H1 (cell line): ENCODE results near the gene USE1. TPM values are rescaled to one million over a fixed set of nuclear protein-coding genes. Genes with fewer than 3 reads are reported as not detected.

Experiments
- CTCF ChIA-PET: fragments of 300-600 bp; sonication (Branson Sonifier 250); formaldehyde crosslinking; loops from one replicate; lab custom pipeline; 2021; ENCODE audit not compliant: partially characterized antibody; lab: Charles Lee
- POLR2A ChIA-PET: fragments of 300-600 bp; sonication (Branson Sonifier 250); formaldehyde crosslinking; loops from one replicate; lab custom pipeline; 2021; ENCODE audit warnings: inconsistent platforms; ENCODE audit not compliant: partially characterized antibody; lab: Charles Lee
- DNase-seq, 2 experiments: peaks; one replicate each; pipeline versions ENCODE4 v3.0.0 to v3.0.0-alpha.2; 2010 to 2022; ENCODE audit warnings: low spot score in 2 of 2, low read depth in 1 of 2, mixed read lengths in 1 of 2
- FAIRE-seq: peaks from 2 replicates; lab custom pipeline; 2011; peaks lifted over from hg19 to GRCh38; lab: Jason Lieb, UNC
- H2AFZ ChIP-seq: 2 replicates; pipeline ENCODE4 v1.8.1; 2012; ENCODE audit warnings: low read length, inconsistent platforms
- H2AK5ac ChIP-seq: 2 replicates; pipeline ENCODE4 v1.6.1; 2013; ENCODE audit warnings: low read depth, low read length
- H2BK120ac ChIP-seq: replicated peaks from 2 replicates; pipeline ENCODE3; 2013; ENCODE audit warnings: low read depth, low read length, inconsistent platforms
- H2BK12ac ChIP-seq: 2 replicates; pipeline ENCODE4 v1.6.1; 2013; ENCODE audit warnings: low read depth, low read length
- H2BK15ac ChIP-seq: 2 replicates; pipeline ENCODE4 v1.6.1; 2013; ENCODE audit warnings: low read length
- H2BK20ac ChIP-seq: 2 replicates; pipeline ENCODE4 v1.6.1; 2013; ENCODE audit warnings: low read length
- H2BK5ac ChIP-seq: 2 replicates; pipeline ENCODE4 v1.6.1; 2013; ENCODE audit warnings: low read depth, low read length
- H3K14ac ChIP-seq: 2 replicates; pipeline ENCODE4 v1.6.1; 2013; ENCODE audit warnings: inconsistent platforms; ENCODE audit not compliant: insufficient read length
- H3K18ac ChIP-seq: 2 replicates; pipeline ENCODE4 v1.6.1; 2013; ENCODE audit warnings: low read length; ENCODE audit errors: extremely low read depth
- H3K23ac ChIP-seq: 2 replicates; pipeline ENCODE4 v1.6.1; 2013; ENCODE audit warnings: inconsistent platforms; ENCODE audit not compliant: insufficient read length
- H3K23me2 ChIP-seq: 2 replicates; pipeline ENCODE4 v1.6.1; 2013; ENCODE audit warnings: low read depth, low read length
- H3K27ac ChIP-seq: 2 replicates; pipeline ENCODE4 v1.6.1; 2011; ENCODE audit warnings: low read depth, low read length, inconsistent platforms
- H3K27me3 ChIP-seq, 4 experiments: replicated peaks in 1 of 4; 1 replicate in 1 of 4; 2 replicates in 3 of 4; pipeline versions ENCODE4 v1.6.1 to v1.8.1; 2011 to 2013; ENCODE audit warnings: low read length in 3 of 4, mild to moderate bottlenecking in 3 of 4, inconsistent platforms in 2 of 4, mixed read lengths in 2 of 4, moderate library complexity in 1 of 4; ENCODE audit not compliant: control insufficient read depth in 3 of 4, insufficient read depth in 3 of 4; ENCODE audit errors: extremely low read depth in 1 of 4
- H3K36me3 ChIP-seq, 4 experiments: 2 replicates each; pipeline versions ENCODE4 v1.6.1 to v1.8.1; 2011 to 2013; ENCODE audit warnings: mild to moderate bottlenecking in 4 of 4, low read length in 3 of 4, moderate library complexity in 2 of 4, control low read depth in 1 of 4, inconsistent platforms in 1 of 4; ENCODE audit not compliant: insufficient read depth in 4 of 4, control insufficient read depth in 2 of 4
- H3K4ac ChIP-seq: replicated peaks from 2 replicates; pipeline ENCODE3; 2013; ENCODE audit warnings: low read length, low read depth, mixed read lengths, inconsistent platforms; ENCODE audit not compliant: insufficient read length
- H3K4me1 ChIP-seq, 4 experiments: replicated peaks in 1 of 4; 1 replicate in 1 of 4; 2 replicates in 3 of 4; pipeline versions ENCODE4 v1.6.1 to v1.8.1; 2011 to 2013; ENCODE audit warnings: low read length in 3 of 4, inconsistent platforms in 2 of 4, mixed read lengths in 1 of 4; ENCODE audit not compliant: insufficient read depth in 4 of 4, control insufficient read depth in 3 of 4
- H3K4me2 ChIP-seq, 2 experiments: 2 replicates each; pipeline versions ENCODE4 v1.6.1 to v1.8.1; 2011 to 2013; ENCODE audit warnings: low read depth in 2 of 2, low read length in 2 of 2, control low read depth in 1 of 2, inconsistent platforms in 1 of 2, mild to moderate bottlenecking in 1 of 2; ENCODE audit not compliant: insufficient read depth in 1 of 2
- H3K4me3 ChIP-seq, 4 experiments: fragments of 200-600, 300-600 bp in 1 of 4; sonication (generic), shearing (Covaris generic), sonication (Bioruptor Twin) in 1 of 4; 2 replicates each; pipeline versions ENCODE4 v1.5.1 to v1.8.1; 2011 to 2016; ENCODE audit warnings: low read length in 4 of 4, low read depth in 3 of 4, control low read depth in 2 of 4, inconsistent platforms in 2 of 4, mild to moderate bottlenecking in 2 of 4, mixed read lengths in 1 of 4, moderate library complexity in 1 of 4; ENCODE audit not compliant: insufficient read depth in 2 of 4; ENCODE audit errors: extremely low read depth in 1 of 4
- H3K56ac ChIP-seq: replicated peaks from 2 replicates; pipeline ENCODE3; 2013; ENCODE audit warnings: low read depth, mild to moderate bottlenecking, mixed read lengths, low read length, inconsistent platforms; ENCODE audit not compliant: insufficient read length
- H3K79me1 ChIP-seq: 2 replicates; pipeline ENCODE4 v1.6.1; 2013; ENCODE audit warnings: low read depth, low read length, control low read depth
- H3K79me2 ChIP-seq, 2 experiments: 2 replicates each; pipeline versions ENCODE4 v1.6.1 to v1.8.1; 2012 to 2013; ENCODE audit warnings: low read length in 2 of 2, mild to moderate bottlenecking in 2 of 2, inconsistent platforms in 1 of 2; ENCODE audit not compliant: insufficient read depth in 2 of 2, control insufficient read depth in 1 of 2
- H3K9ac ChIP-seq, 4 experiments: replicated peaks in 1 of 4; 1 replicate in 1 of 4; 2 replicates in 3 of 4; pipeline versions ENCODE4 v1.6.1 to v1.8.1; 2011 to 2013; ENCODE audit warnings: low read depth in 3 of 4, low read length in 3 of 4, control low read depth in 2 of 4, mild to moderate bottlenecking in 2 of 4, moderate library complexity in 2 of 4, inconsistent platforms in 1 of 4; ENCODE audit errors: extremely low read depth in 1 of 4
- H3K9me3 ChIP-seq, 2 experiments: 2 replicates each; pipeline versions ENCODE4 v1.6.1 to v1.8.1; 2012 to 2013; ENCODE audit warnings: mild to moderate bottlenecking in 2 of 2, moderate library complexity in 2 of 2, control low read depth in 1 of 2, inconsistent platforms in 1 of 2, low read depth in 1 of 2, low read length in 1 of 2, mixed read lengths in 1 of 2; ENCODE audit not compliant: insufficient read depth in 2 of 2
- H4K20me1 ChIP-seq, 2 experiments: replicated peaks in 1 of 2; 2 replicates each; pipeline versions ENCODE3 to v1.8.1; 2011 to 2013; ENCODE audit warnings: inconsistent platforms in 2 of 2, low read length in 2 of 2, mild to moderate bottlenecking in 1 of 2; ENCODE audit not compliant: insufficient read depth in 2 of 2, control insufficient read depth in 1 of 2
- H4K5ac ChIP-seq: 2 replicates; pipeline ENCODE4 v1.6.1; 2013; ENCODE audit warnings: low read length, low read depth, mixed read lengths, inconsistent platforms; ENCODE audit not compliant: insufficient read length
- H4K8ac ChIP-seq: 2 replicates; pipeline ENCODE4 v1.8.0; 2013; ENCODE audit warnings: mild to moderate bottlenecking, moderate library complexity, low read length, inconsistent platforms; ENCODE audit not compliant: insufficient read depth; ENCODE audit errors: extremely low read depth
- H4K91ac ChIP-seq: replicated peaks from 2 replicates; pipeline ENCODE3; 2013; ENCODE audit warnings: low read length, mixed read lengths, inconsistent platforms; ENCODE audit not compliant: insufficient read length
- ATF2 ChIP-seq: IDR thresholded peaks from 2 replicates; pipeline ENCODE4 v1.6.1; 2012; ENCODE audit warnings: low read length, inconsistent platforms
- CTCF ChIP-seq, 3 experiments: IDR thresholded peaks; 1 replicate in 2 of 3; 2 replicates in 1 of 3; pipeline versions ENCODE4 v1.5.1 to v1.6.1; 2011; ENCODE audit warnings: low read length in 3 of 3, mild to moderate bottlenecking in 3 of 3, inconsistent platforms in 2 of 3, low read depth in 1 of 3, moderate library complexity in 1 of 3; ENCODE audit not compliant: insufficient read depth in 1 of 3; ENCODE audit errors: control extremely low read depth in 1 of 3
- FOSL1 ChIP-seq: IDR thresholded peaks from 2 replicates; pipeline ENCODE4 v1.6.1; 2011; ENCODE audit warnings: mild to moderate bottlenecking, low read depth, low read length, moderate library complexity; ENCODE audit not compliant: insufficient read depth
- HDAC6 ChIP-seq: IDR thresholded peaks from one replicate; pipeline ENCODE4 v1.7.1; 2012; ENCODE audit warnings: low read depth, mild to moderate bottlenecking, inconsistent platforms, low read length, moderate library complexity
- NRF1 ChIP-seq: IDR thresholded peaks from 2 replicates; pipeline ENCODE4 v1.6.1; 2011; ENCODE audit warnings: mild to moderate bottlenecking, low read depth, low read length, improper control_type of control experiment
- POLR2A ChIP-seq, 2 experiments: IDR thresholded peaks; 1 replicate in 1 of 2; 2 replicates in 1 of 2; pipeline ENCODE4 v1.6.1; 2011; ENCODE audit warnings: low read depth in 2 of 2, low read length in 2 of 2, mild to moderate bottlenecking in 2 of 2; ENCODE audit errors: control extremely low read depth in 1 of 2
- POLR2AphosphoS5 ChIP-seq: IDR thresholded peaks from 2 replicates; pipeline ENCODE4 v1.6.1; 2011; ENCODE audit warnings: low read depth, low read length
- RBBP5 ChIP-seq: IDR thresholded peaks from 2 replicates; pipeline ENCODE4 v1.7.1; 2012; ENCODE audit warnings: low read depth, mild to moderate bottlenecking, inconsistent platforms, low read length, moderate library complexity, borderline replicate concordance
- RXRA ChIP-seq: IDR thresholded peaks from 2 replicates; pipeline ENCODE4 v1.6.1; 2011; ENCODE audit warnings: low read depth, mild to moderate bottlenecking, low read length, moderate library complexity; ENCODE audit not compliant: insufficient read depth
- SRF ChIP-seq: IDR thresholded peaks from 2 replicates; pipeline ENCODE4 v1.6.1; 2011; ENCODE audit warnings: mild to moderate bottlenecking, low read depth, low read length, moderate library complexity
- YY1 ChIP-seq: IDR thresholded peaks from 2 replicates; pipeline ENCODE4 v1.6.1; 2011; ENCODE audit warnings: low read depth, mild to moderate bottlenecking, low read length
- whole genome bisulfite sequencing, 2 experiments: shearing (Covaris generic) in 1 of 2; methylation state at CpG; one replicate each; pipeline versions ENCODE4 v1.1.6 to v1.1.7; 2013 to 2015; ENCODE audit warnings: low lambda C conversion rate in 2 of 2, mixed read lengths in 2 of 2, inconsistent platforms in 1 of 2, low coverage in 1 of 2, missing lambda C conversion rate in 1 of 2; ENCODE audit not compliant: insufficient replicate concordance in 2 of 2, insufficient coverage in 1 of 2, insufficient read length in 1 of 2; ENCODE audit errors: extremely low coverage in 1 of 2, missing lambda C conversion rate in 1 of 2; 5-methylcytosine and 5-hydroxymethylcytosine counted together
- polyA plus RNA-seq, 7 experiments: library from polyadenylated mRNA; depleted of rRNA in 3 of 7; stranded (reverse) in 5 of 7; unstranded in 2 of 7; fragments of >200 nt in 5 of 7; fragments of 200-250 nt in 2 of 7; gene quantifications; 1 replicate in 5 of 7; 2 replicates in 1 of 7; 4 replicates in 1 of 7; pipeline versions ENCODE4 v1.2.1 to v1.2.3, GENCODE V29; 2011 to 2013; ENCODE audit warnings: missing spikeins in 2 of 7, mixed read lengths in 2 of 7
- total RNA-seq: library from RNA; stranded (reverse); fragmentation: NEBNext Ultra II Directional; extraction: Animal tissue kit (Norgen Biotek cat#: 25700); gene quantifications from 2 replicates; pipeline ENCODE4 v1.2.1, GENCODE V29; 2021

Gene USE1
- total and polyA plus RNA-seq, 2 of the 8 experiments (the other 6 are each of a cell fraction or from before 2014, with no cell fraction given) = 8.7 to 13.9 TPM

GRCh38 chr19:17185590-17185989, 29.6 kb upstream of the USE1 start:
- 76% methylated on average over 8 of the region's 8 CpGs; no CpG with 5 or more reads in 1 of the 2 experiments for WGBS, 2 experiments
- H3K9me3 ChIP-seq = no peaks in the 10 kb centered on the region
- peaks cover 0 to 10% (median 8%) of the 10 kb centered on the region in 4 experiments; a peak in 6 of 7 replicates for H3K4me1 ChIP-seq
- CTCF ChIA-PET = no interaction called here
- FAIRE-seq (no peak), DNase-seq (no peak)
- no peak overlapping the region for H3K4me3 ChIP-seq
- H3K27ac ChIP-seq = no peak overlapping the region
- H4K5ac ChIP-seq = no peak overlapping the region
- no peaks in the 10 kb centered on the region for H3K79me1 ChIP-seq
- H4K20me1 ChIP-seq = peaks cover 0 to 4% of the 10 kb centered on the region in 2 experiments
- H3K23me2 ChIP-seq = no peaks in the 10 kb centered on the region
- no peak overlapping the region for H3K4me2 ChIP-seq
- H3K23ac ChIP-seq = no peak overlapping the region
- no peak overlapping the region for H3K14ac ChIP-seq
- POLR2A ChIA-PET = no interaction called here
- no peak overlapping the region for H2BK20ac ChIP-seq
- H2BK12ac ChIP-seq = no peak overlapping the region
- H3K79me2 ChIP-seq = no peaks in the 10 kb centered on the region
- no peak overlapping the region for H3K56ac ChIP-seq
- H2BK120ac ChIP-seq = no peak overlapping the region
- H2BK5ac ChIP-seq = no peak overlapping the region
- no peak overlapping the region for H3K4ac ChIP-seq
- no peak overlapping the region for H2AK5ac ChIP-seq
- H3K9ac ChIP-seq = no peak overlapping the region
- H4K8ac ChIP-seq = no peak overlapping the region
- H4K91ac ChIP-seq = no peak overlapping the region
- no peak overlapping the region for H2AFZ ChIP-seq
- H3K27me3 ChIP-seq = no peaks in the 10 kb centered on the region
- no peak overlapping the region for H3K18ac ChIP-seq
- H3K36me3 ChIP-seq = peaks cover 5 to 9% (median 7%) of the 10 kb centered on the region in 4 experiments; a peak in 6 of 8 replicates
- H2BK15ac ChIP-seq = no peak overlapping the region
- no peak for TF ChIP-seq POLR2AphosphoS5
- TF ChIP-seq HDAC6 = no peak
- TF ChIP-seq ATF2 = no peak
- no peak for TF ChIP-seq CTCF (IDR thresholded peaks at IDR 0.05; ENCODE audit: control extremely low read depth in 1 of 3, insufficient read depth in 1 of 3, low read depth in 1 of 3, low read length in 3 of 3)
- no peak for TF ChIP-seq RXRA
- TF ChIP-seq YY1 = no peak
- no peak for TF ChIP-seq RBBP5
- no peak for TF ChIP-seq SRF
- no peak for TF ChIP-seq POLR2A (IDR thresholded peaks at IDR 0.05; ENCODE audit: control extremely low read depth in 1 of 2, low read depth in 2 of 2, low read length in 2 of 2)
- TF ChIP-seq NRF1 = no peak
- TF ChIP-seq FOSL1 = no peak
